Osteoblast (primary cell): ENCODE data around the gene SAG. TPM values are rescaled to one million over a fixed set of nuclear protein-coding genes. Genes with fewer than 3 reads are reported as not detected.

ENCODE experiments used
- DNase-seq: peaks from one replicate; pipeline ENCODE4 v3.0.0; 2011; ENCODE audit warnings: low spot score, mixed read lengths; ENCODE audit not compliant: insufficient read length; ENCODE audit errors: missing footprints
- H2AFZ ChIP-seq: 2 replicates; pipeline ENCODE4 v1.6.0; 2011; ENCODE audit warnings: mild to moderate bottlenecking, low read length
- H3K27ac ChIP-seq: 2 replicates; pipeline ENCODE4 v1.5.1; 2011; ENCODE audit warnings: mild to moderate bottlenecking, low read depth, low read length, moderate library complexity
- H3K27me3 ChIP-seq: 2 replicates; pipeline ENCODE4 v1.6.0; 2012; ENCODE audit warnings: mild to moderate bottlenecking, control low read depth, inconsistent platforms, low read length, moderate library complexity; ENCODE audit not compliant: insufficient read depth
- H3K36me3 ChIP-seq: 2 replicates; pipeline ENCODE4 v1.5.1; 2011; ENCODE audit warnings: mild to moderate bottlenecking, low read length, control low read depth, moderate library complexity; ENCODE audit not compliant: insufficient read depth
- H3K4me1 ChIP-seq: 2 replicates; pipeline ENCODE4 v1.5.1; 2011; ENCODE audit warnings: mild to moderate bottlenecking, low read length, control low read depth, moderate library complexity; ENCODE audit not compliant: insufficient read depth
- H3K4me2 ChIP-seq: 2 replicates; pipeline ENCODE4 v1.6.0; 2011; ENCODE audit warnings: mild to moderate bottlenecking, low read length; ENCODE audit not compliant: insufficient read depth
- H3K4me3 ChIP-seq: fragments of 200-600 bp; sonication (generic); 3 replicates; pipeline ENCODE4 v1.5.1; 2012; ENCODE audit warnings: mild to moderate bottlenecking, low read length, inconsistent platforms; ENCODE audit not compliant: insufficient read depth
- H3K79me2 ChIP-seq: 2 replicates; pipeline ENCODE4 v1.6.0; 2012; ENCODE audit warnings: mild to moderate bottlenecking, low read length, control low read depth, inconsistent platforms; ENCODE audit not compliant: insufficient read depth
- H3K9me3 ChIP-seq: 2 replicates; pipeline ENCODE4 v1.5.1; 2011; ENCODE audit warnings: low read depth, low read length, control low read depth
- H4K20me1 ChIP-seq: 2 replicates; pipeline ENCODE4 v1.6.0; 2012; ENCODE audit warnings: mild to moderate bottlenecking, low read length, control low read depth; ENCODE audit not compliant: insufficient read depth
- CTCF ChIP-seq: IDR thresholded peaks from 2 replicates; pipeline ENCODE4 v1.5.1; 2011; ENCODE audit warnings: mild to moderate bottlenecking, low read depth, low read length, moderate library complexity; ENCODE audit errors: extremely low read depth
- total RNA-seq: library from RNA; depleted of rRNA; stranded (reverse); fragments of >200 nt; gene quantifications from 2 replicates; pipeline ENCODE4 v1.2.3, GENCODE V29; 2012

The SAG gene
- total RNA-seq, 1 donor: not detected

GRCh38 chr2:233265899-233266431 lies 41.7 kb upstream of the SAG start:
- no peak for DNase-seq
- Histone ChIP-seq H4K20me1 (peaks cover 10% of the 10 kb centered on the region), H3K27ac (no peak overlapping the region), H3K4me2 (no peak overlapping the region), H3K9me3 (no peaks in the 10 kb centered on the region), H2AFZ (no peak overlapping the region), H3K4me3 (no peak overlapping the region), H3K36me3 (peaks cover 83% of the 10 kb centered on the region), H3K4me1 (no peaks in the 10 kb centered on the region), H3K79me2 (peaks cover 9% of the 10 kb centered on the region), H3K27me3 (no peaks in the 10 kb centered on the region)
- no peak for TF ChIP-seq CTCF

GRCh38 chr2:233266481-233266880 lies 41.1 kb upstream of the SAG start:
- no peak overlapping the region for H3K27ac ChIP-seq
- H3K4me3 ChIP-seq: no peak overlapping the region
- no peak overlapping the region for H2AFZ ChIP-seq
- no peaks in the 10 kb centered on the region for H3K27me3 ChIP-seq
- DNase-seq: no peak
- no peaks in the 10 kb centered on the region for H3K9me3 ChIP-seq
- H3K4me1 ChIP-seq: no peaks in the 10 kb centered on the region
- no peak overlapping the region for H3K4me2 ChIP-seq
- H4K20me1 ChIP-seq: peaks cover 10% of the 10 kb centered on the region
- no peak for TF ChIP-seq CTCF
- peaks cover 5% of the 10 kb centered on the region for H3K79me2 ChIP-seq
- H3K36me3 ChIP-seq: peaks cover 82% of the 10 kb centered on the region

- H3K4me1 ChIP-seq: no peaks in the 10 kb centered on the region
- H3K27me3 ChIP-seq: no peaks in the 10 kb centered on the region
- H3K4me3 ChIP-seq: no peak overlapping the region
- no peaks in the 10 kb centered on the region for H3K9me3 ChIP-seq
- no peak overlapping the region for H3K27ac ChIP-seq
- DNase-seq: no peak
- peaks cover 83% of the 10 kb centered on the region for H3K36me3 ChIP-seq
- H4K20me1 ChIP-seq: peaks cover 5% of the 10 kb centered on the region
- no peak overlapping the region for H2AFZ ChIP-seq
- no peaks in the 10 kb centered on the region for H3K79me2 ChIP-seq
- no peak for TF ChIP-seq CTCF
- H3K4me2 ChIP-seq: no peak overlapping the region
These were observed 39.9 kb upstream of the SAG start for GRCh38 chr2:233267516-233268245.

- no peak overlapping the region for H3K4me3 ChIP-seq
- H3K9me3 ChIP-seq: no peaks in the 10 kb centered on the region
- peaks cover 85% of the 10 kb centered on the region for H3K36me3 ChIP-seq
- no peak overlapping the region for H3K4me2 ChIP-seq
- TF ChIP-seq CTCF: no peak
- no peaks in the 10 kb centered on the region for H3K79me2 ChIP-seq
- H4K20me1 ChIP-seq: no peaks in the 10 kb centered on the region
- no peaks in the 10 kb centered on the region for H3K27me3 ChIP-seq
- no peak overlapping the region for H3K27ac ChIP-seq
- no peak overlapping the region for H2AFZ ChIP-seq
- H3K4me1 ChIP-seq: no peaks in the 10 kb centered on the region
- no peak for DNase-seq
These were observed 37.2 kb upstream of the SAG start for GRCh38 chr2:233270366-233270765.
